GM12878 (cell line): ENCODE results near the gene M1AP. TPM values are rescaled to one million over a fixed set of nuclear protein-coding genes. Genes with fewer than 3 reads are reported as not detected.

ENCODE experiments used
- ATF7 ChIP-seq: fragments of 450-650 bp; IDR thresholded peaks from 2 replicates; pipeline ENCODE4 v1.6.1; 2016; ENCODE audit warnings: low read depth, mild to moderate bottlenecking
- BACH1 ChIP-seq: fragments of 450-650 bp; IDR thresholded peaks from 2 replicates; pipeline ENCODE4 v1.6.1; 2017; ENCODE audit warnings: mild to moderate bottlenecking, borderline replicate concordance
- BCLAF1 ChIP-seq: fragments of 450-650 bp; IDR thresholded peaks from 2 replicates; pipeline ENCODE4 v1.6.1; 2017; ENCODE audit warnings: antibody characterized with exemption, mild to moderate bottlenecking, moderate library complexity
- CHD1 ChIP-seq: IDR thresholded peaks from 2 replicates; pipeline ENCODE4 v1.6.1; 2012; ENCODE audit warnings: low read depth, low read length, improper control_type of control experiment
- CHD2 ChIP-seq: IDR thresholded peaks from 2 replicates; pipeline ENCODE4 v1.6.1; 2011; ENCODE audit warnings: low read depth, low read length, improper control_type of control experiment, borderline replicate concordance
- CREM ChIP-seq: IDR thresholded peaks from 2 replicates; pipeline ENCODE4 v1.6.1; 2014; ENCODE audit warnings: antibody characterized with exemption, low read depth
- EP300 ChIP-seq, 2 experiments: fragments of 150-350 bp in 1 of 2; IDR thresholded peaks; 2 replicates each; pipeline ENCODE4 v1.6.1; 2011 to 2012; ENCODE audit warnings: low read depth in 2 of 2, low read length in 2 of 2, borderline replicate concordance in 1 of 2, improper control_type of control experiment in 1 of 2, inconsistent platforms in 1 of 2; ENCODE audit not compliant: control insufficient read depth in 1 of 2
- GATAD2B ChIP-seq: fragments of 450-650 bp; conservative IDR thresholded peaks from 2 replicates; pipeline ENCODE4 v1.6.1; 2017; ENCODE audit warnings: low read depth, mild to moderate bottlenecking, moderate library complexity
- IKZF2 ChIP-seq, 2 experiments: fragments of 450-650 bp; IDR thresholded peaks; 2 replicates each; pipeline ENCODE4 v1.6.1; 2017; ENCODE audit warnings: mild to moderate bottlenecking in 2 of 2, moderate library complexity in 2 of 2
- LARP7 ChIP-seq: fragments of 450-650 bp; IDR thresholded peaks from 2 replicates; pipeline ENCODE4 v1.6.1; 2017; ENCODE audit warnings: mild to moderate bottlenecking
- NBN ChIP-seq: fragments of 450-650 bp; IDR thresholded peaks from 2 replicates; pipeline ENCODE4 v1.6.1; 2016
- NR2C2 ChIP-seq: IDR thresholded peaks from 2 replicates; pipeline ENCODE4 v1.6.1; 2011; ENCODE audit warnings: borderline replicate concordance, low read depth; ENCODE audit not compliant: control insufficient read depth, insufficient read length
- PKNOX1 ChIP-seq: fragments of 450-650 bp; IDR thresholded peaks from 2 replicates; pipeline ENCODE4 v1.6.1; 2016; ENCODE audit warnings: mild to moderate bottlenecking
- POLR2AphosphoS5 ChIP-seq: IDR thresholded peaks from 2 replicates; pipeline ENCODE4 v1.6.1; 2011; ENCODE audit warnings: mild to moderate bottlenecking, low read length, inconsistent platforms
- POU2F2 ChIP-seq: IDR thresholded peaks from 3 replicates; pipeline ENCODE4 v1.6.1; 2011; ENCODE audit warnings: low read depth, mild to moderate bottlenecking, low read length, borderline replicate concordance
- SMAD1 ChIP-seq: fragments of 450-650 bp; IDR thresholded peaks from 2 replicates; pipeline ENCODE4 v1.6.1; 2018; ENCODE audit warnings: mild to moderate bottlenecking, low read depth; ENCODE audit not compliant: partially characterized antibody
- SMARCA5 ChIP-seq: fragments of 450-650 bp; IDR thresholded peaks from 2 replicates; pipeline ENCODE4 v1.6.1; 2017; ENCODE audit warnings: mild to moderate bottlenecking
- SP1 ChIP-seq: IDR thresholded peaks from one replicate; pipeline ENCODE4 v1.6.1; 2011; ENCODE audit warnings: low read depth, low read length
- SUPT20H ChIP-seq: IDR thresholded peaks from 2 replicates; pipeline ENCODE4 v1.6.1; 2011; ENCODE audit warnings: low read depth, mild to moderate bottlenecking, low read length, moderate library complexity, borderline replicate concordance; ENCODE audit not compliant: control insufficient read depth
- TCF12 ChIP-seq: IDR thresholded peaks from 2 replicates; pipeline ENCODE4 v1.6.1; 2011; ENCODE audit warnings: low read depth, mild to moderate bottlenecking, low read length
- WRNIP1 ChIP-seq: IDR thresholded peaks from 2 replicates; pipeline ENCODE4 v1.6.1; 2011; ENCODE audit warnings: low read depth, low read length, improper control_type of control experiment, borderline replicate concordance
- ZBTB33 ChIP-seq: fragments of 450-650 bp; IDR thresholded peaks from 2 replicates; pipeline ENCODE4 v1.6.1; 2017; ENCODE audit warnings: mild to moderate bottlenecking
- ZNF622 ChIP-seq: fragments of 450-650 bp; IDR thresholded peaks from 2 replicates; pipeline ENCODE4 v1.6.1; 2017; ENCODE audit warnings: mild to moderate bottlenecking, inconsistent platforms
- polyA plus RNA-seq, 11 experiments: library from polyadenylated mRNA; depleted of rRNA in 4 of 11; unstranded in 6 of 11; stranded (reverse) in 5 of 11; fragments of >200 nt; fragmentation: Nextera tagmentation in 4 of 11; fragmentation: Illumina TruSeq in 1 of 11; extraction: Ambion mirVana in 4 of 11; extraction: Trizol in 1 of 11; gene quantifications; 1 replicate in 1 of 11; 2 replicates in 10 of 11; pipeline versions ENCODE4 v1.2.1 to v1.2.3, GENCODE V29; 2011 to 2016; ENCODE audit warnings: inconsistent platforms in 2 of 11, missing spikeins in 2 of 11, low read depth in 1 of 11
- total RNA-seq, 4 experiments: library from RNA; depleted of rRNA in 3 of 4; stranded (reverse); fragments of >200 nt in 3 of 4; fragmentation: Illumina TruSeq in 1 of 4; extraction: Trizol in 1 of 4; gene quantifications; 2 replicates each; pipeline versions ENCODE4 v1.2.1 to v1.2.3, GENCODE V29; 2013 to 2021
- TF ChIP-seq, protein P1 (sequence below): IDR thresholded peaks from 2 replicates; pipeline ENCODE4 v1.6.1; 2011; ENCODE audit warnings: borderline replicate concordance, low read depth, mild to moderate bottlenecking, moderate library complexity, low read length; ENCODE audit not compliant: insufficient read depth, poor library complexity, severe bottlenecking

The M1AP gene
- total and polyA plus RNA-seq, 10 of the 15 experiments (the other 5 are each of a cell fraction or from before 2014, with no cell fraction given) = 0.04 to 0.32 (median 0.16) TPM; not detected in 4

- TF ChIP-seq ZBTB33 = no peak
- no peak for TF ChIP-seq SUPT20H
- TF ChIP-seq NR2C2 = no peak
- TF ChIP-seq SP1 = no peak
- 0 out of 2 replicates have a peak, but pooled peaks have one; percentile 14 for TF ChIP-seq ATF7
- TF ChIP-seq POU2F2 = 0 out of 3 replicates have a peak, but pooled peaks have one; percentile 34
- TF ChIP-seq, protein P1, sequence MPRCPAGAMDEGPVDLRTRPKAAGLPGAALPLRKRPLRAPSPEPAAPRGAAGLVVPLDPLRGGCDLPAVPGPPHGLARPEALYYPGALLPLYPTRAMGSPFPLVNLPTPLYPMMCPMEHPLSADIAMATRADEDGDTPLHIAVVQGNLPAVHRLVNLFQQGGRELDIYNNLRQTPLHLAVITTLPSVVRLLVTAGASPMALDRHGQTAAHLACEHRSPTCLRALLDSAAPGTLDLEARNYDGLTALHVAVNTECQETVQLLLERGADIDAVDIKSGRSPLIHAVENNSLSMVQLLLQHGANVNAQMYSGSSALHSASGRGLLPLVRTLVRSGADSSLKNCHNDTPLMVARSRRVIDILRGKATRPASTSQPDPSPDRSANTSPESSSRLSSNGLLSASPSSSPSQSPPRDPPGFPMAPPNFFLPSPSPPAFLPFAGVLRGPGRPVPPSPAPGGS = no peak
- TF ChIP-seq EP300 (IDR thresholded peaks at IDR 0.05; ENCODE audit: borderline replicate concordance in 1 of 2, control insufficient read depth in 1 of 2, low read depth in 2 of 2, low read length in 2 of 2) = no peak
- TF ChIP-seq IKZF2 (IDR thresholded peaks at IDR 0.05) = no peak
- peak; percentile 55; the same call in 1 of the 2 replicates for TF ChIP-seq LARP7
- no peak for TF ChIP-seq BCLAF1
- no peak for TF ChIP-seq SMAD1
- TF ChIP-seq CHD1 = no peak
- TF ChIP-seq TCF12 = no peak
- no peak for TF ChIP-seq ZNF622
- 0 out of 2 replicates have a peak, but pooled peaks have one; percentile 15 for TF ChIP-seq CREM
- TF ChIP-seq POLR2AphosphoS5 = no peak
- TF ChIP-seq PKNOX1 = no peak
- no peak for TF ChIP-seq GATAD2B
- no peak for TF ChIP-seq CHD2
- TF ChIP-seq WRNIP1 = no peak
- 0 out of 2 replicates have a peak, but pooled peaks have one; percentile 47 for TF ChIP-seq NBN
- TF ChIP-seq SMARCA5 = 0 out of 2 replicates have a peak, but pooled peaks have one; percentile 25
- no peak for TF ChIP-seq BACH1
- TF ChIP-seq, all 136 proteins: peak for 6
These were observed 5.5 kb upstream of the M1AP start (continued) for GRCh38 chr2:74653589-74653984.
